Measurements from ENCODE around the gene FRMD4A.

DNA sequence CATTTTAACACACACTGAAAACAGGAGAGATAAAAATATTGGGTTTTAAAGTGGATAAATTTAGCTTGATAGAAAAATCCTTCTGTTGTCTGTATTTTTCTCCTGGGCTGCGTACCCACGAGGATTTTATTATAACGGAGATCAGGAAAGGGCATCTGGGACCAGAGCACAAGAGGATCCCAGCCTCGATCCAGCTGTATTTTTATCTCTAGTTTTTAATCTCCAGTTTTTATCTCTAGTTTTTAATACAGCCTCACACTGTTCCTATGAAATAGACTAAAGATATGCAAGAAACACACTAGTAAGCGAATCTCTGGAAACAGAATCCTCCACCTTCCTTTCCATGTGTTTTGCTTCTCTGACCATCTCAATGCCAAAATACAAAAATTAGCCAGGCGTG is 295.2 kb downstream of the FRMD4A start:
- no peak for TF ChIP-seq POLR2A (IDR thresholded peaks at IDR 0.05)
- TF ChIP-seq, protein P1, sequence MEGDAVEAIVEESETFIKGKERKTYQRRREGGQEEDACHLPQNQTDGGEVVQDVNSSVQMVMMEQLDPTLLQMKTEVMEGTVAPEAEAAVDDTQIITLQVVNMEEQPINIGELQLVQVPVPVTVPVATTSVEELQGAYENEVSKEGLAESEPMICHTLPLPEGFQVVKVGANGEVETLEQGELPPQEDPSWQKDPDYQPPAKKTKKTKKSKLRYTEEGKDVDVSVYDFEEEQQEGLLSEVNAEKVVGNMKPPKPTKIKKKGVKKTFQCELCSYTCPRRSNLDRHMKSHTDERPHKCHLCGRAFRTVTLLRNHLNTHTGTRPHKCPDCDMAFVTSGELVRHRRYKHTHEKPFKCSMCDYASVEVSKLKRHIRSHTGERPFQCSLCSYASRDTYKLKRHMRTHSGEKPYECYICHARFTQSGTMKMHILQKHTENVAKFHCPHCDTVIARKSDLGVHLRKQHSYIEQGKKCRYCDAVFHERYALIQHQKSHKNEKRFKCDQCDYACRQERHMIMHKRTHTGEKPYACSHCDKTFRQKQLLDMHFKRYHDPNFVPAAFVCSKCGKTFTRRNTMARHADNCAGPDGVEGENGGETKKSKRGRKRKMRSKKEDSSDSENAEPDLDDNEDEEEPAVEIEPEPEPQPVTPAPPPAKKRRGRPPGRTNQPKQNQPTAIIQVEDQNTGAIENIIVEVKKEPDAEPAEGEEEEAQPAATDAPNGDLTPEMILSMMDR (IDR thresholded peaks at IDR 0.05) = no peak
- TF ChIP-seq POLR2AphosphoS5 (IDR thresholded peaks at IDR 0.05) = no peak

Data from upper lobe of left lung (tissue), 4 donors.